Brain microvascular endothelial cell (primary cell): ENCODE measurements around the gene CGN.

Experiments
- DNase-seq: peaks from one replicate; pipeline ENCODE4 v3.0.0-alpha.2; 2020
- H3K27ac ChIP-seq: fragments of 250-450 bp; sonication (Bioruptor Pico); 2 replicates; pipeline ENCODE4 v1.5.1; 2020; ENCODE audit warnings: mild to moderate bottlenecking, moderate library complexity
- H3K27me3 ChIP-seq: fragments of 250-450 bp; sonication (Bioruptor Pico); replicated peaks from 2 replicates; pipeline ENCODE4 v1.5.1; 2020; ENCODE audit warnings: mild to moderate bottlenecking
- H3K36me3 ChIP-seq: fragments of 250-450 bp; sonication (Bioruptor Pico); replicated peaks from 2 replicates; pipeline ENCODE4 v1.5.1; 2020; ENCODE audit warnings: mild to moderate bottlenecking
- H3K4me3 ChIP-seq: 2 replicates; pipeline ENCODE4 v1.5.1; 2011; ENCODE audit warnings: low read depth, mild to moderate bottlenecking, control low read depth, low read length, moderate library complexity
- CTCF ChIP-seq: IDR thresholded peaks from 2 replicates; pipeline ENCODE4 v1.5.1; 2011; ENCODE audit warnings: low read depth, mild to moderate bottlenecking, moderate library complexity, low read length, control low read depth, inconsistent platforms; ENCODE audit errors: missing control alignments
- in situ Hi-C: cut with HindIII; loops from 2 replicates; pipeline ENCODE4 v1.10.0; 2017; ENCODE audit warnings: low sequenced_read_pairs, low pct_ligation_motif_present

Gene CGN

DNA sequence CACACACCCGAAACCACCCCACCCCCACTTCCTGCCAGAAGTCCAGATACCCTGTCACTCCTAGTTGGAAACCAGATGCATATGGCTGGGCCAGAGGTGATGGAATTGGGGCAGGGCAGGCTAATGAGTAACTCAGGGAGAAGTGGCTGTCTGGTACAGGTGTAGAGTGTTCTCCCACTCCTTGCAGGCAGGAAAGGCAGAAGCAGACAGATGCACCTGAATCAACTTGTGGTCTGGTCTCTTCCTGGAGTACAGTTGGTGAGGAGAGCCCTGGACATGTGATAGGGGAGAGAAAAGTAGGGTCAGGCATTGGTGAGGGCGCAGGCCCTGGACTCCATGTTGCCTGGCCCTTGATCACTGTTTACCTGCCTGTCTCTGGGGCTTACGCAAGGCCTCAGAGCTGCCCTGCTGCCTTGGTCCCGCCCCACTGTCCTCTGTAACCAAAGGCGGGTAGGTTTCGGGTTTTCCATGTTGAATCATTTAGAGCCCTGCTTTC lies 2.5 kb downstream of the CGN start:
- no peak for DNase-seq
- in situ Hi-C loops: no loop called here
- Histone ChIP-seq H3K36me3 (no peaks in the 10 kb centered on the region), H3K27me3 (no peaks in the 10 kb centered on the region), H3K27ac (no peak overlapping the region), H3K4me3 (no peak overlapping the region)
- TF ChIP-seq CTCF: no peak

GRCh38 chr1:151514366-151514765 lies 3.2 kb downstream of the CGN start:
- no peak for TF ChIP-seq CTCF
- Histone ChIP-seq H3K36me3 (no peaks in the 10 kb centered on the region), H3K27me3 (no peaks in the 10 kb centered on the region), H3K4me3 (no peak overlapping the region), H3K27ac (no peak overlapping the region)
- in situ Hi-C loops: no loop called here
- DNase-seq: no peak

DNA sequence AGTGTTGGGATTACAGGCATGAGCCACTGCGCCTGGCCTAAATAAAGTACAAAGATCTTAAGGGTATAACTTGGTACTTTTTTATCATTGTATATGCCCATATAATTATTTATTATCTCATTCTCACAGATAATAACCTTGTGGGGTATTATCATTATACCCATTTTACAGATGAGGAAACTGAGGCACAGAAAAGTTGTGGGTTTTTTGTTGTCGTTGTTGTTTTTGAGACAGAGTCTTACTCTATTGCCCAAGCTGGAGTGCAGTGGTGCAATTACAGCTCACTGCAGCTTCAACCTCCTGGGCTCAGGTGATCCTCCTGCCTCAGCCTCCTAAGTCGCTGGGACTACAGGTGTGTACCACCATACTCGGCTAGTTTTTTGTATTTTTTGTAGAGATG lies 4.1 kb downstream of the CGN start:
- in situ Hi-C loops: no loop called here
- H3K27ac ChIP-seq: no peak overlapping the region
- DNase-seq: no peak
- no peak for TF ChIP-seq CTCF
- no peak overlapping the region for H3K4me3 ChIP-seq
- H3K27me3 ChIP-seq: no peaks in the 10 kb centered on the region
- H3K36me3 ChIP-seq: no peaks in the 10 kb centered on the region

DNA sequence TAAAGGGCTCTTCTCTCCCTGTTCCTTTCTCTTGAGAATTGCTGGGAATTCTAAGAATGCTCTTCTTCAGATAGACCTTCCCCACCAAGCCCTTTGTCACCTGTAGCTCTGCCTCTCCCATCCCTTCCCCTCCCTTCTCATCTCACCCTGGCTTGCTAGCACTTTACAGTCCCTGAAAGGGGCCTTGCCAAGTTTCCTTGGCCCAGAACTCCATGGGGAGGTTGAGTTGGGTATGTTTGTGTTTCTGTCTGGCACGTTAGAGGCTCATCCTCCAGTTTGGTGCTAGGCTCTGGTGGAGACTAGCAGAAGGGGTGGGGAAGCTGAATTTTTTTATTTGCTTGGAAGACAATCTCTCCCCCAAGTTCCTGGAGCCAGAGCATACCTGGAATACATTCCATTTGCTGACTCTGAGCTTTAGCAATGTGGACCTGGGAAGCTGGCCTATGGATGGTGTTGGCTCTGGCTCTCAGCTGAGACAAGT lies 4.9 kb downstream of the CGN start:
- in situ Hi-C loops: no loop called here
- H3K36me3 ChIP-seq: no peaks in the 10 kb centered on the region
- no peak for DNase-seq
- no peak overlapping the region for H3K27ac ChIP-seq
- H3K27me3 ChIP-seq: no peaks in the 10 kb centered on the region
- H3K4me3 ChIP-seq: no peak overlapping the region
- no peak for TF ChIP-seq CTCF

GRCh38 chr1:151518431-151518830 lies 7.2 kb downstream of the CGN start:
- no peaks in the 10 kb centered on the region for H3K36me3 ChIP-seq
- in situ Hi-C loops: no loop called here
- H3K27me3 ChIP-seq: no peaks in the 10 kb centered on the region
- no peak overlapping the region for H3K27ac ChIP-seq
- DNase-seq: no peak
- TF ChIP-seq CTCF: no peak
- no peak overlapping the region for H3K4me3 ChIP-seq

DNA sequence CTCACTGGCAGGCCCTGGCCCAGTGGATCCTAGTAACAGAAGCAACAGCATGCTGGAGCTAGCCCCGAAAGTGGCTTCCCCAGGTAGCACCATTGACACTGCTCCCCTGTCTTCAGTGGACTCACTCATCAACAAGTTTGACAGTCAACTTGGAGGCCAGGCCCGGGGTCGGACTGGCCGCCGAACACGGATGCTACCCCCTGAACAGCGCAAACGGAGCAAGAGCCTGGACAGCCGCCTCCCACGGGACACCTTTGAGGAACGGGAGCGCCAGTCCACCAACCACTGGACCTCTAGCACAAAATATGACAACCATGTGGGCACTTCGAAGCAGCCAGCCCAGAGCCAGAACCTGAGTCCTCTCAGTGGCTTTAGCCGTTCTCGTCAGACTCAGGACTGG lies 7.7 kb downstream of the CGN start:
- no peak for DNase-seq
- no peak for TF ChIP-seq CTCF
- H3K27ac ChIP-seq: no peak overlapping the region
- no peaks in the 10 kb centered on the region for H3K36me3 ChIP-seq
- no peak overlapping the region for H3K4me3 ChIP-seq
- in situ Hi-C loops: no loop called here
- no peaks in the 10 kb centered on the region for H3K27me3 ChIP-seq
